A673 (cell line): ENCODE results near the gene CDK5RAP2.

Experiments used
- EZH2 ChIP-seq: fragments of 200-600 bp; sonication (generic); IDR thresholded peaks from 2 replicates; pipeline ENCODE4 v1.6.1; 2017; ENCODE audit warnings: borderline replicate concordance, low read depth, mild to moderate bottlenecking, mixed read lengths, antibody characterized with exemption, low read length; ENCODE audit not compliant: poor library complexity, severe bottlenecking
- TF ChIP-seq, protein P1 (sequence below): fragments of 300-800, 200-600 bp; sonication (generic); conservative IDR thresholded peaks from 2 replicates; pipeline ENCODE4 v1.5.1; 2017; ENCODE audit warnings: low read depth, mild to moderate bottlenecking, antibody characterized with exemption, low read length, moderate library complexity, mixed read lengths

DNA sequence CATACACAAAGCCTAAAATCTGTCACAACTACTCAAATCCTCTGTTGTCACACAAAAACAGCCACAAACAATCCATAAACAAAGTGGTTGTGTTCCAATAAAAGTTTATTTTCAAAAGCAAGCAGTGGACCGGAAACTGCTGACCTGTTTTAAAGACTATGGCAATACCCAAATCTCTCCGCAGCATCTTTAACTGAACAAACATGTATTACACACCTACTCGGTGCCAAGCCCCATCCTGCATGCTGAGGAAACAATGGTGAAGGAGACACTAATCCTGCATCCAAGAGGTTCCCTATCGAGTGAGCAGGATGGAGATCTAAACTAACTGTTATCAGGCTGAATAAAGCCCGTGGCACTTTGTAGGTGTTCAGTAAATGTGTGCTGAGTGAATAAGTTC is 11.2 kb downstream of the CDK5RAP2 start:
- TF ChIP-seq, protein P1, sequence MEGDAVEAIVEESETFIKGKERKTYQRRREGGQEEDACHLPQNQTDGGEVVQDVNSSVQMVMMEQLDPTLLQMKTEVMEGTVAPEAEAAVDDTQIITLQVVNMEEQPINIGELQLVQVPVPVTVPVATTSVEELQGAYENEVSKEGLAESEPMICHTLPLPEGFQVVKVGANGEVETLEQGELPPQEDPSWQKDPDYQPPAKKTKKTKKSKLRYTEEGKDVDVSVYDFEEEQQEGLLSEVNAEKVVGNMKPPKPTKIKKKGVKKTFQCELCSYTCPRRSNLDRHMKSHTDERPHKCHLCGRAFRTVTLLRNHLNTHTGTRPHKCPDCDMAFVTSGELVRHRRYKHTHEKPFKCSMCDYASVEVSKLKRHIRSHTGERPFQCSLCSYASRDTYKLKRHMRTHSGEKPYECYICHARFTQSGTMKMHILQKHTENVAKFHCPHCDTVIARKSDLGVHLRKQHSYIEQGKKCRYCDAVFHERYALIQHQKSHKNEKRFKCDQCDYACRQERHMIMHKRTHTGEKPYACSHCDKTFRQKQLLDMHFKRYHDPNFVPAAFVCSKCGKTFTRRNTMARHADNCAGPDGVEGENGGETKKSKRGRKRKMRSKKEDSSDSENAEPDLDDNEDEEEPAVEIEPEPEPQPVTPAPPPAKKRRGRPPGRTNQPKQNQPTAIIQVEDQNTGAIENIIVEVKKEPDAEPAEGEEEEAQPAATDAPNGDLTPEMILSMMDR: no peak
- TF ChIP-seq EZH2: no peak
